K562 (cell line): ENCODE data around the gene PHETA1. TPM values are rescaled to one million over a fixed set of nuclear protein-coding genes. Genes with fewer than 3 reads are reported as not detected.

Experiments used
- BHLHE40 ChIP-seq: IDR thresholded peaks from 2 replicates; pipeline ENCODE4 v1.6.1; 2011; ENCODE audit warnings: low read length, improper control_type of control experiment
- BRD4 ChIP-seq: fragments of 200-600 bp; sonication (generic); IDR thresholded peaks from 2 replicates; pipeline ENCODE4 v1.6.1; 2017; ENCODE audit warnings: inconsistent platforms
- CBFA2T3 ChIP-seq: fragments of 450-650 bp; IDR thresholded peaks from 2 replicates; pipeline ENCODE4 v1.6.1; 2017
- CC2D1A ChIP-seq: fragments of 450-650 bp; IDR thresholded peaks from 2 replicates; pipeline ENCODE4 v1.6.1; 2017; ENCODE audit warnings: mild to moderate bottlenecking
- JUND ChIP-seq, 2 experiments: IDR thresholded peaks; 2 replicates in 1 of 2; 3 replicates in 1 of 2; pipeline ENCODE4 v1.6.1; 2011; ENCODE audit warnings: borderline replicate concordance in 2 of 2, low read depth in 2 of 2, low read length in 2 of 2, improper control_type of control experiment in 1 of 2, missing biosample characterization in 1 of 2, missing genetic modification characterization in 1 of 2, missing genetic modification reagents in 1 of 2
- L3MBTL2 ChIP-seq: fragments of 450-650 bp; IDR thresholded peaks from 2 replicates; pipeline ENCODE4 v1.6.1; 2016; ENCODE audit warnings: mild to moderate bottlenecking, moderate library complexity
- NCOA4 ChIP-seq: fragments of 450-650 bp; IDR thresholded peaks from 2 replicates; pipeline ENCODE4 v1.6.1; 2018; ENCODE audit warnings: mild to moderate bottlenecking; ENCODE audit not compliant: partially characterized antibody
- NFE2L1 ChIP-seq: fragments of 450-650 bp; IDR thresholded peaks from 2 replicates; pipeline ENCODE4 v1.6.1; 2016; ENCODE audit warnings: missing genetic modification characterization, low read depth, mild to moderate bottlenecking, missing compliant biosample characterization, moderate library complexity, borderline replicate concordance
- PKNOX1 ChIP-seq: fragments of 450-650 bp; IDR thresholded peaks from 2 replicates; pipeline ENCODE4 v1.6.1; 2016
- POLR2G ChIP-seq: fragments of 200-400 bp; formaldehyde crosslinking; IDR thresholded peaks from 2 replicates; pipeline ENCODE4 v1.6.1; 2017; ENCODE audit warnings: low read depth, mild to moderate bottlenecking, antibody characterized with exemption, low read length, moderate library complexity
- POLR3A ChIP-seq: IDR thresholded peaks from 2 replicates; pipeline ENCODE4 v1.6.1; 2011; ENCODE audit warnings: borderline replicate concordance, mild to moderate bottlenecking, moderate library complexity; ENCODE audit not compliant: insufficient read length, insufficient read depth; ENCODE audit errors: extremely low read depth
- PTBP1 ChIP-seq: fragments of 200-400 bp; formaldehyde crosslinking; IDR thresholded peaks from 2 replicates; pipeline ENCODE4 v1.6.1; 2017; ENCODE audit warnings: low read depth, low read length
- SMAD3 ChIP-seq: fragments of 450-650 bp; formaldehyde crosslinking; conservative IDR thresholded peaks from 2 replicates; pipeline ENCODE4 v1.4.0; 2020; ENCODE audit warnings: mild to moderate bottlenecking
- SMARCA4 ChIP-seq: fragments of 450-650 bp; IDR thresholded peaks from 2 replicates; pipeline ENCODE4 v1.6.1; 2016
- TAL1 ChIP-seq: fragments of 450-650 bp; IDR thresholded peaks from 2 replicates; pipeline ENCODE4 v1.6.1; 2016; ENCODE audit warnings: mild to moderate bottlenecking
- XRCC4 ChIP-seq: IDR thresholded peaks from one replicate; pipeline ENCODE4 v1.6.1; 2011; ENCODE audit not compliant: insufficient read depth, insufficient read length; ENCODE audit errors: extremely low read depth
- ZNF644 ChIP-seq: fragments of 200-800 bp; sonication (Bioruptor generic); IDR thresholded peaks from 2 replicates; pipeline ENCODE4 v1.6.1; 2016; ENCODE audit warnings: low read depth, missing genetic modification characterization, missing compliant biosample characterization
- polyA plus RNA-seq, 8 experiments: library from polyadenylated mRNA; depleted of rRNA in 4 of 8; stranded (reverse) in 5 of 8; unstranded in 3 of 8; fragments of >200 nt; fragmentation: Nextera tagmentation in 2 of 8; fragmentation: Illumina TruSeq in 1 of 8; extraction: Ambion mirVana in 2 of 8; extraction: Trizol in 1 of 8; gene quantifications; 2 replicates each; pipeline versions ENCODE4 v1.2.1 to v1.2.3, GENCODE V29; 2011 to 2014; ENCODE audit warnings: inconsistent platforms in 1 of 8, missing spikeins in 1 of 8
- total RNA-seq, 7 experiments: library from RNA; depleted of rRNA in 6 of 7; stranded (reverse); fragments of >200 nt in 6 of 7; fragmentation: Illumina TruSeq in 2 of 7; extraction: Trizol in 2 of 7; gene quantifications; 2 replicates each; pipeline versions ENCODE4 v1.2.1 to v1.2.3, GENCODE V29; 2011 to 2021; ENCODE audit warnings: low replicate concordance in 1 of 7
- TF ChIP-seq, protein P1 (sequence below): fragments of 450-650 bp; IDR thresholded peaks from 2 replicates; pipeline ENCODE4 v1.6.1; 2016; ENCODE audit warnings: mild to moderate bottlenecking, moderate library complexity

PHETA1 gene
- total and polyA plus RNA-seq, 9 of the 15 experiments (the other 6 are each of a cell fraction or from before 2014, with no cell fraction given) = 0.03 to 12.4 (median 3.0) TPM

GRCh38 chr12:111413442-111414086 is 44.7 kb upstream of the PHETA1 start (continued):
- no peak for TF ChIP-seq L3MBTL2
- no peak for TF ChIP-seq PKNOX1
- TF ChIP-seq POLR3A = no peak
- TF ChIP-seq CBFA2T3 = peak; percentile 75
- no peak for TF ChIP-seq NFE2L1 (tag)
- TF ChIP-seq ZNF644 (tag) = no peak
- no peak for TF ChIP-seq XRCC4
- TF ChIP-seq, protein P1, sequence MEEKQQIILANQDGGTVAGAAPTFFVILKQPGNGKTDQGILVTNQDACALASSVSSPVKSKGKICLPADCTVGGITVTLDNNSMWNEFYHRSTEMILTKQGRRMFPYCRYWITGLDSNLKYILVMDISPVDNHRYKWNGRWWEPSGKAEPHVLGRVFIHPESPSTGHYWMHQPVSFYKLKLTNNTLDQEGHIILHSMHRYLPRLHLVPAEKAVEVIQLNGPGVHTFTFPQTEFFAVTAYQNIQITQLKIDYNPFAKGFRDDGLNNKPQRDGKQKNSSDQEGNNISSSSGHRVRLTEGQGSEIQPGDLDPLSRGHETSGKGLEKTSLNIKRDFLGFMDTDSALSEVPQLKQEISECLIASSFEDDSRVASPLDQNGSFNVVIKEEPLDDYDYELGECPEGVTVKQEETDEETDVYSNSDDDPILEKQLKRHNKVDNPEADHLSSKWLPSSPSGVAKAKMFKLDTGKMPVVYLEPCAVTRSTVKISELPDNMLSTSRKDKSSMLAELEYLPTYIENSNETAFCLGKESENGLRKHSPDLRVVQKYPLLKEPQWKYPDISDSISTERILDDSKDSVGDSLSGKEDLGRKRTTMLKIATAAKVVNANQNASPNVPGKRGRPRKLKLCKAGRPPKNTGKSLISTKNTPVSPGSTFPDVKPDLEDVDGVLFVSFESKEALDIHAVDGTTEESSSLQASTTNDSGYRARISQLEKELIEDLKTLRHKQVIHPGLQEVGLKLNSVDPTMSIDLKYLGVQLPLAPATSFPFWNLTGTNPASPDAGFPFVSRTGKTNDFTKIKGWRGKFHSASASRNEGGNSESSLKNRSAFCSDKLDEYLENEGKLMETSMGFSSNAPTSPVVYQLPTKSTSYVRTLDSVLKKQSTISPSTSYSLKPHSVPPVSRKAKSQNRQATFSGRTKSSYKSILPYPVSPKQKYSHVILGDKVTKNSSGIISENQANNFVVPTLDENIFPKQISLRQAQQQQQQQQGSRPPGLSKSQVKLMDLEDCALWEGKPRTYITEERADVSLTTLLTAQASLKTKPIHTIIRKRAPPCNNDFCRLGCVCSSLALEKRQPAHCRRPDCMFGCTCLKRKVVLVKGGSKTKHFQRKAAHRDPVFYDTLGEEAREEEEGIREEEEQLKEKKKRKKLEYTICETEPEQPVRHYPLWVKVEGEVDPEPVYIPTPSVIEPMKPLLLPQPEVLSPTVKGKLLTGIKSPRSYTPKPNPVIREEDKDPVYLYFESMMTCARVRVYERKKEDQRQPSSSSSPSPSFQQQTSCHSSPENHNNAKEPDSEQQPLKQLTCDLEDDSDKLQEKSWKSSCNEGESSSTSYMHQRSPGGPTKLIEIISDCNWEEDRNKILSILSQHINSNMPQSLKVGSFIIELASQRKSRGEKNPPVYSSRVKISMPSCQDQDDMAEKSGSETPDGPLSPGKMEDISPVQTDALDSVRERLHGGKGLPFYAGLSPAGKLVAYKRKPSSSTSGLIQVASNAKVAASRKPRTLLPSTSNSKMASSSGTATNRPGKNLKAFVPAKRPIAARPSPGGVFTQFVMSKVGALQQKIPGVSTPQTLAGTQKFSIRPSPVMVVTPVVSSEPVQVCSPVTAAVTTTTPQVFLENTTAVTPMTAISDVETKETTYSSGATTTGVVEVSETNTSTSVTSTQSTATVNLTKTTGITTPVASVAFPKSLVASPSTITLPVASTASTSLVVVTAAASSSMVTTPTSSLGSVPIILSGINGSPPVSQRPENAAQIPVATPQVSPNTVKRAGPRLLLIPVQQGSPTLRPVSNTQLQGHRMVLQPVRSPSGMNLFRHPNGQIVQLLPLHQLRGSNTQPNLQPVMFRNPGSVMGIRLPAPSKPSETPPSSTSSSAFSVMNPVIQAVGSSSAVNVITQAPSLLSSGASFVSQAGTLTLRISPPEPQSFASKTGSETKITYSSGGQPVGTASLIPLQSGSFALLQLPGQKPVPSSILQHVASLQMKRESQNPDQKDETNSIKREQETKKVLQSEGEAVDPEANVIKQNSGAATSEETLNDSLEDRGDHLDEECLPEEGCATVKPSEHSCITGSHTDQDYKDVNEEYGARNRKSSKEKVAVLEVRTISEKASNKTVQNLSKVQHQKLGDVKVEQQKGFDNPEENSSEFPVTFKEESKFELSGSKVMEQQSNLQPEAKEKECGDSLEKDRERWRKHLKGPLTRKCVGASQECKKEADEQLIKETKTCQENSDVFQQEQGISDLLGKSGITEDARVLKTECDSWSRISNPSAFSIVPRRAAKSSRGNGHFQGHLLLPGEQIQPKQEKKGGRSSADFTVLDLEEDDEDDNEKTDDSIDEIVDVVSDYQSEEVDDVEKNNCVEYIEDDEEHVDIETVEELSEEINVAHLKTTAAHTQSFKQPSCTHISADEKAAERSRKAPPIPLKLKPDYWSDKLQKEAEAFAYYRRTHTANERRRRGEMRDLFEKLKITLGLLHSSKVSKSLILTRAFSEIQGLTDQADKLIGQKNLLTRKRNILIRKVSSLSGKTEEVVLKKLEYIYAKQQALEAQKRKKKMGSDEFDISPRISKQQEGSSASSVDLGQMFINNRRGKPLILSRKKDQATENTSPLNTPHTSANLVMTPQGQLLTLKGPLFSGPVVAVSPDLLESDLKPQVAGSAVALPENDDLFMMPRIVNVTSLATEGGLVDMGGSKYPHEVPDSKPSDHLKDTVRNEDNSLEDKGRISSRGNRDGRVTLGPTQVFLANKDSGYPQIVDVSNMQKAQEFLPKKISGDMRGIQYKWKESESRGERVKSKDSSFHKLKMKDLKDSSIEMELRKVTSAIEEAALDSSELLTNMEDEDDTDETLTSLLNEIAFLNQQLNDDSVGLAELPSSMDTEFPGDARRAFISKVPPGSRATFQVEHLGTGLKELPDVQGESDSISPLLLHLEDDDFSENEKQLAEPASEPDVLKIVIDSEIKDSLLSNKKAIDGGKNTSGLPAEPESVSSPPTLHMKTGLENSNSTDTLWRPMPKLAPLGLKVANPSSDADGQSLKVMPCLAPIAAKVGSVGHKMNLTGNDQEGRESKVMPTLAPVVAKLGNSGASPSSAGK = no peak
- no peak for TF ChIP-seq CC2D1A
- no peak for TF ChIP-seq BRD4
- TF ChIP-seq JUND (IDR thresholded peaks at IDR 0.05; ENCODE audit: borderline replicate concordance, low read depth, low read length) = peak; percentile 84
- TF ChIP-seq JUND (tag; IDR thresholded peaks at IDR 0.05; ENCODE audit: borderline replicate concordance, low read depth, low read length) = no peak
- no peak for TF ChIP-seq BHLHE40
- TF ChIP-seq POLR2G = no peak
- no peak for TF ChIP-seq NCOA4
- peak; percentile 41; the same call in 1 of the 2 replicates for TF ChIP-seq SMARCA4
- TF ChIP-seq PTBP1 = no peak
- no peak for TF ChIP-seq SMAD3 (CRISPR knock-in tag)
- TF ChIP-seq TAL1 = no peak
